CD4-positive, alpha-beta memory T cell (primary cell): ENCODE measurements around the gene COX11. TPM values are rescaled to one million over a fixed set of nuclear protein-coding genes. Genes with fewer than 3 reads are reported as not detected.

Experiments used
- CTCF ChIA-PET: fragments of 350-600 bp; sonication (Branson Sonifier 250); formaldehyde crosslinking; loops from one replicate; lab custom pipeline; 2021; ENCODE audit warnings: inconsistent platforms; ENCODE audit not compliant: partially characterized antibody; lab: Charles Lee
- POLR2A ChIA-PET: fragments of 350-600 bp; sonication (Branson Sonifier 250); formaldehyde crosslinking; loops from one replicate; lab custom pipeline; 2021; ENCODE audit not compliant: partially characterized antibody; lab: Charles Lee
- DNase-seq, 5 donors: peaks; one replicate each; pipeline versions ENCODE4 v3.0.0 to v3.0.0-alpha.2; 2020 to 2022; ENCODE audit warnings: mixed read lengths in 1 of 5
- H3K27ac ChIP-seq: one replicate; pipeline ENCODE4 v1.7.0; 2013; ENCODE audit warnings: low read depth, low read length
- H3K27me3 ChIP-seq: 2 replicates; pipeline ENCODE4 v1.7.0; 2013; ENCODE audit warnings: mild to moderate bottlenecking, low read length, moderate library complexity; ENCODE audit not compliant: insufficient read depth
- H3K36me3 ChIP-seq: 2 replicates; pipeline ENCODE4 v1.7.0; 2013; ENCODE audit warnings: mild to moderate bottlenecking, low read length, moderate library complexity; ENCODE audit not compliant: insufficient read depth
- H3K4me1 ChIP-seq: 2 replicates; pipeline ENCODE4 v1.7.0; 2013; ENCODE audit warnings: mild to moderate bottlenecking, low read length, moderate library complexity; ENCODE audit not compliant: insufficient read depth
- H3K4me3 ChIP-seq, 2 donors: one replicate each; pipeline ENCODE4 v1.7.0; 2013; ENCODE audit warnings: low read length in 2 of 2, mild to moderate bottlenecking in 1 of 2
- H3K9me3 ChIP-seq, 2 donors: one replicate each; pipeline ENCODE4 v1.7.0; 2013; ENCODE audit warnings: low read length in 2 of 2, control low read depth in 1 of 2; ENCODE audit not compliant: control insufficient read depth in 1 of 2
- H3K27ac Mint-ChIP-seq, 7 donors: one replicate each; pipeline ENCODE4 v1.8.0; 2020 to 2021; ENCODE audit warnings: mixed read lengths in 7 of 7, mild to moderate bottlenecking in 6 of 7, inconsistent platforms in 3 of 7, moderate library complexity in 3 of 7
- H3K27me3 Mint-ChIP-seq, 2 donors: one replicate each; pipeline ENCODE4 v1.8.0; 2020 to 2021; ENCODE audit warnings: mixed read lengths in 2 of 2
- H3K36me3 Mint-ChIP-seq, 2 donors: one replicate each; pipeline ENCODE4 v1.8.0; 2020 to 2021; ENCODE audit warnings: mixed read lengths in 2 of 2, inconsistent platforms in 1 of 2, mild to moderate bottlenecking in 1 of 2
- H3K4me1 Mint-ChIP-seq, 4 donors: one replicate each; pipeline ENCODE4 v1.8.0; 2020 to 2021; ENCODE audit warnings: mixed read lengths in 4 of 4, mild to moderate bottlenecking in 1 of 4
- H3K4me3 Mint-ChIP-seq, 8 donors: one replicate each; pipeline ENCODE4 v1.8.0; 2020 to 2021; ENCODE audit warnings: mixed read lengths in 8 of 8, mild to moderate bottlenecking in 7 of 8, moderate library complexity in 6 of 8, inconsistent platforms in 3 of 8
- H3K9me3 Mint-ChIP-seq, 8 donors: one replicate each; pipeline ENCODE4 v1.8.0; 2020 to 2021; ENCODE audit warnings: mixed read lengths in 8 of 8, mild to moderate bottlenecking in 5 of 8, inconsistent platforms in 3 of 8, moderate library complexity in 1 of 8
- intact Hi-C: fragments of 100-400 bp; cut with micrococcal nuclease; formaldehyde crosslinking; loops from one replicate; pipeline ENCODE4 v1.15.1; 2023
- polyA plus RNA-seq, 2 donors: library from polyadenylated mRNA; unstranded; fragments of 300-500 nt; fragmentation: Illumina TruSeq; gene quantifications; one replicate each; pipeline ENCODE4 v1.2.3, GENCODE V29; 2021
- total RNA-seq, 2 experiments: library from RNA; stranded (reverse); gene quantifications; one replicate each; pipeline ENCODE4 v1.2.3, GENCODE V29; 2021

COX11 gene
- total and polyA plus RNA-seq, 4 experiments from 2014 or later, result 58.0 to 86.0 (median 83.7) TPM

DNA sequence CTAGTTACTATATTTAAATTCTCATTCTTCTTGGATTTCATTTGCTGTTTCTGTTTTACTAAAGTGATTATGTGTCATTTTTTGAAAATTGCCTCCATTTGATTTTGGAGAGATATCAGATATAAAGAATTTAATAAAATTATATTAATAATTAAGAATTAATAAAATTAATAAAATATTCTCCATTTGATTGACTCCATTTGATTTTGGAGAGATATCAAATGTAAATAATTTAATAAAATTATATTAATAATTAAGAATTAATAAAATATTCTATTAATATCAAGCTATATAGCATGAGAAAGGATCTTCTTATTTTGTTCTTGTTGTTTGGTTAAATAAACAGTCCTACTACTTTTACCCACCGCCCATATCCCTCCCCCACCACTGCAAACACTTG is 23.1 kb upstream of the COX11 start:
- H3K4me3 Mint-ChIP-seq, result no peak overlapping the region
- DNase-seq, result no peak
- no peak overlapping the region for H3K27ac ChIP-seq
- H3K36me3 ChIP-seq, result no peaks in the 10 kb centered on the region
- H3K27ac Mint-ChIP-seq, result no peak overlapping the region
- CTCF ChIA-PET, result interaction anchor here (0.9 to 7.2 kb wide), 11 partner anchors 9 to 370 kb away, joined by 3 to 173 read pairs (median 31); no protein-coding TSS in a partner anchor
- H3K27me3 ChIP-seq, result no peaks in the 10 kb centered on the region
- H3K4me1 ChIP-seq, result no peaks in the 10 kb centered on the region
- no peaks in the 10 kb centered on the region for H3K27me3 Mint-ChIP-seq
- H3K9me3 Mint-ChIP-seq, result no peaks in the 10 kb centered on the region
- POLR2A ChIA-PET, result no interaction called here
- peaks cover 0 to 5% of the 10 kb centered on the region in 2 donors for H3K36me3 Mint-ChIP-seq
- H3K4me1 Mint-ChIP-seq, result no peaks in the 10 kb centered on the region
- no peak overlapping the region for H3K4me3 ChIP-seq
- no peaks in the 10 kb centered on the region for H3K9me3 ChIP-seq
- intact Hi-C loops, result no loop called here

DNA sequence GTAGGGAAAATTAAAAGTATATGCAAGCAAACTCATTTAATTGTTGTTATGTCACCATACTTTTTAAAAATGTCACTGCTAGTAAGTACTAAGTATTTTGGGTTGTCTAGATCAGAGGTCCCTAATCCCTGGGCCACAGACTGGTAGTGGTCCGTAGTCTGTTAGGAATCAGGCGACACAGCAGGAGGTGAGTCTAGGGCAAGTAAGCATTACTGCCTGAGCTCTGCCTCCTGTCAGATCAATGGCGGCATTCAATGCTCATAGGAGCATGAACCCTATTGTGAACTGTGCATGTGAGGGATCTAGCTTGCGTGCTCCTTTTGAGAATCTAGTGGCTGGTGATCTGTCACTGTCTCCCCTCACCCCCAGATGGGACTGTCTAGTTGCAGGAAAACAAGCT is 21.7 kb upstream of the COX11 start:
- no peaks in the 10 kb centered on the region for H3K27me3 ChIP-seq
- no peak overlapping the region for H3K27ac ChIP-seq
- intact Hi-C loops, result no loop called here
- ChIA-PET POLR2A (no interaction called here), CTCF (interaction anchor here (1.5 to 7.2 kb wide), 4 partner anchors 301 to 366 kb away, joined by 4 to 173 read pairs (median 45); no protein-coding TSS in a partner anchor)
- no peak for DNase-seq
- H3K4me3 ChIP-seq, result no peak overlapping the region
- H3K27me3 Mint-ChIP-seq, result no peaks in the 10 kb centered on the region
- H3K9me3 Mint-ChIP-seq, result no peaks in the 10 kb centered on the region
- peaks cover 0 to 2% of the 10 kb centered on the region in 2 donors for H3K36me3 Mint-ChIP-seq
- no peak overlapping the region for H3K4me3 Mint-ChIP-seq
- no peak overlapping the region for H3K27ac Mint-ChIP-seq
- H3K4me1 Mint-ChIP-seq, result no peaks in the 10 kb centered on the region
- H3K4me1 ChIP-seq, result no peaks in the 10 kb centered on the region
- H3K9me3 ChIP-seq, result no peaks in the 10 kb centered on the region
- no peaks in the 10 kb centered on the region for H3K36me3 ChIP-seq

DNA sequence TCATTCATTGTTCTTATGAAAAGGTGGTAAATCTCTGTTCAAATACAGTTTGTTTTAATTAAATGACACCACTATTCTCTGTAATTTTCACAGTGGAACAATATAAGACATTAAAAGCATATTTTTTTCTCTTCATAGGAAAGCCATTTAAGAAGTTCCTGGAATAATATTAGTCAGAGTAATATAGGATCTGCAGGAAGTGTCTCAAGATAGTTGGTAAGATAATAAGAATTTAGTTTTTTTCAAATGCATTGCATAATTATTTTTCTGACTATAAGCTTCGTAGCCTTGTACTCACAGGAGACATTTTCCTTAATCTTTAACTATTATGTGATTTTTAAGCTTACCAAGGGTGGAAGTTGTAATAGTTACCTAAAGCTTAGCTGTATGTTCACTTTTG is 17.0 kb upstream of the COX11 start:
- Histone ChIP-seq H3K27me3 (no peaks in the 10 kb centered on the region), H3K36me3 (no peaks in the 10 kb centered on the region), H3K4me3 (no peak overlapping the region), H3K9me3 (no peaks in the 10 kb centered on the region), H3K27ac (no peak overlapping the region), H3K4me1 (no peaks in the 10 kb centered on the region)
- ChIA-PET POLR2A (no interaction called here), CTCF (interaction anchor here (0.9 to 2.6 kb wide), 3 partner anchors 311 to 371 kb away, joined by 3 to 8 read pairs (median 8); no protein-coding TSS in a partner anchor)
- Mint-ChIP-seq H3K36me3 (peaks cover 0 to 2% of the 10 kb centered on the region in 2 donors), H3K4me1 (peaks cover 0 to 2% (median 0%) of the 10 kb centered on the region in 4 donors), H3K9me3 (peaks cover 0 to 10% (median 1%) of the 10 kb centered on the region in 8 donors), H3K4me3 (no peak overlapping the region), H3K27me3 (no peaks in the 10 kb centered on the region), H3K27ac (no peak overlapping the region)
- intact Hi-C loops, result no loop called here
- DNase-seq, result no peak

DNA sequence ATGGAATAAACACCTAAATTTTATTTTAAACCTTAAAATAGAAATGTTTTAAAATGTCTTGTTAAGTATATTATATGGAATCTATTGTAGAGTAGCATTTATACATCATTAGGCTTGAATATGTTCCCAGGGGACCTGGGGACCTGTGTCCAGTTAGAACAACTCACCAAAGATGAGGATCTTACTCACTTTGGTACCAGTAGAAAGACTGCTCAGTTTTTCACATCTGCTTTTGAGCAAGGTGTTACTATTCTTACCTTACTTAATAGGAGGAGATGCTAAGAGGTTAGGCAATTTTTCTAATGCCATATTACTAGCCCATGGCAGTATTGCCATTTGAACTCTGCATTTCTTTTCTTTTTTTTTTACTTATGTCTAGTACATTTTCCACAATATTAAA is 14.8 kb upstream of the COX11 start:
- H3K9me3 ChIP-seq, result no peaks in the 10 kb centered on the region
- POLR2A ChIA-PET, result no interaction called here
- CTCF ChIA-PET, result no interaction called here
- no peaks in the 10 kb centered on the region for H3K27me3 ChIP-seq
- intact Hi-C loops, result no loop called here
- H3K4me1 ChIP-seq, result no peaks in the 10 kb centered on the region
- DNase-seq, result no peak
- no peak overlapping the region for H3K27ac ChIP-seq
- Mint-ChIP-seq H3K36me3 (peaks cover 2 to 5% of the 10 kb centered on the region in 2 donors), H3K4me3 (no peak overlapping the region), H3K4me1 (peaks cover 0 to 2% (median 0%) of the 10 kb centered on the region in 4 donors), H3K9me3 (peaks cover 0 to 10% (median 3%) of the 10 kb centered on the region in 8 donors), H3K27me3 (no peaks in the 10 kb centered on the region), H3K27ac (no peak overlapping the region)
- no peaks in the 10 kb centered on the region for H3K36me3 ChIP-seq
- H3K4me3 ChIP-seq, result no peak overlapping the region

DNA sequence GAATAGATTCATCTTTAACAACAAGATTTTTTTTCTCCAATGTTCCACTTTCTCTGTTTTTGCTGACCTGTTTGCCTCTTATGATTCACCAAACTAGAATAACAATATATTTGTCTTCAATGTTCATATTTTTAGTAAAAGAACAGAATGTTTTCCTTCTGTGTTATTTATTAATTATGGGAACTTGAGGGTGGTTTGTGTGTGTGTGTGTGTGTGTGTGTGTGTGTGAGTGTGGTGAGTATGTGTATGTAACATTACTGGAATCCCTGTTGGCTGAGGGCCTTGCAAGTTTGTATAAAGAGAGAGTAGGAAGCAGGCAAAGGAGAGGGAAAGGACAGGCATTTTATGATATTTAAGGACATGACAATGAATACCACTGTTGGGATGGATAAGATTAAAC is 13.9 kb upstream of the COX11 start:
- intact Hi-C loops, result no loop called here
- H3K4me3 ChIP-seq, result no peak overlapping the region
- Mint-ChIP-seq H3K27ac (no peak overlapping the region), H3K4me1 (peaks cover 0 to 3% (median 0%) of the 10 kb centered on the region in 4 donors), H3K27me3 (no peaks in the 10 kb centered on the region), H3K9me3 (peaks cover 0 to 10% (median 3%) of the 10 kb centered on the region in 8 donors), H3K4me3 (no peak overlapping the region), H3K36me3 (peaks cover 2 to 5% of the 10 kb centered on the region in 2 donors)
- DNase-seq, result no peak
- H3K4me1 ChIP-seq, result no peaks in the 10 kb centered on the region
- CTCF ChIA-PET, result no interaction called here
- POLR2A ChIA-PET, result no interaction called here
- H3K9me3 ChIP-seq, result no peaks in the 10 kb centered on the region
- H3K27ac ChIP-seq, result no peak overlapping the region
- no peaks in the 10 kb centered on the region for H3K27me3 ChIP-seq
- no peaks in the 10 kb centered on the region for H3K36me3 ChIP-seq

DNA sequence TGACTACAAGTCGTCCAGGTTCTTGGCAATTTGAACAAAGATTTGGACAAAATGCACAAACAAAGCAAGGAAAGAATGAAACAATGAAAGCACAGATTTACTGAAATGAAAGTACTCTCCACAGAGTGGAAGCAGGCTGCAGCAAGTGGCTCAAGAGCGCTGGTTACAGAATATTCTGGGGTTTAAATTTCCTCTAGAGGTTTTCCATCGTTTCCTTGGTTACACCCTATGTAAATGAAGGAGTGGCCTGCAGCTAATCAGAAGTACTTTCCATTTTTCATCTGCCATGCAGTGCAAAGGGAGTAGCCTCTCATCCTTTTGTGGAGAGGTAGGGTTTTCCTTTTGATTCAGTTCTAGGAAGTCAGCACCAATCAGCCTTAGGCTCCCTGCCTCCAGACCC is 11.9 kb upstream of the COX11 start:
- peaks cover 0 to 6% (median 2%) of the 10 kb centered on the region in 4 donors for H3K4me1 Mint-ChIP-seq
- intact Hi-C loops, result no loop called here

DNA sequence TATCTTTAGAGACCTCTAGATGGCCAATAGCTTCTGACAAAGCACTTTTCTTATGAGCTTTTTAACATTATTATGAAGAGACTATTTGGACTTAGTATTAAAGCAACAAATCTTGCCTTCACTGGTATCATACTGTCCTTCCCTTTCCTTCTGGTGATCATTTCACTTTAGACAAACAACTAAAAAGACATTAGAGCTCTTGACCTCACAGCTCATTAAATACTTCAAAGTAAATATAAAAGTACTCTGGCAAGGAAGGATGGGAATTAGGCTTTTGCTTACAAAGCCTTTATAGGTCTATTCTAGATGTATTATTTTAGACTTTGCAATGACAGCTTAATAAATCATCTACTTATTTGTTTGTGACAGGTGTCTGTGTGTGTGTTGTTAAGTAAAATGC is 11.2 kb upstream of the COX11 start:
- intact Hi-C loops, result no loop called here
- CTCF ChIA-PET, result interaction anchor here (1.3 kb wide), 1 partner anchor 378 kb away, joined by 3 read pairs; no protein-coding TSS in a partner anchor
- Mint-ChIP-seq H3K27me3 (no peaks in the 10 kb centered on the region), H3K27ac (no peak overlapping the region), H3K4me3 (no peak overlapping the region), H3K4me1 (peaks cover 0 to 5% (median 2%) of the 10 kb centered on the region in 4 donors), H3K36me3 (peaks cover 0 to 5% of the 10 kb centered on the region in 2 donors), H3K9me3 (peaks cover 0 to 10% (median 3%) of the 10 kb centered on the region in 8 donors)
- Histone ChIP-seq H3K36me3 (no peaks in the 10 kb centered on the region), H3K4me3 (no peak overlapping the region), H3K27ac (no peak overlapping the region), H3K27me3 (no peaks in the 10 kb centered on the region), H3K9me3 (no peaks in the 10 kb centered on the region), H3K4me1 (no peaks in the 10 kb centered on the region)
- DNase-seq, result no peak
- POLR2A ChIA-PET, result no interaction called here

More for the DNA sequence above, 11.9 kb upstream of the COX11 start:
- Mint-ChIP-seq H3K27me3 (no peaks in the 10 kb centered on the region), H3K9me3 (peaks cover 0 to 10% (median 3%) of the 10 kb centered on the region in 8 donors), H3K36me3 (peaks cover 0 to 5% of the 10 kb centered on the region in 2 donors), H3K27ac (no peak overlapping the region), H3K4me3 (no peak overlapping the region)
- Histone ChIP-seq H3K4me1 (no peaks in the 10 kb centered on the region), H3K36me3 (no peaks in the 10 kb centered on the region), H3K27me3 (no peaks in the 10 kb centered on the region), H3K9me3 (no peaks in the 10 kb centered on the region), H3K4me3 (no peak overlapping the region), H3K27ac (no peak overlapping the region)
- CTCF ChIA-PET, result interaction anchor here (1.3 kb wide), 1 partner anchor 377 kb away, joined by 3 read pairs; no protein-coding TSS in a partner anchor
- no peak for DNase-seq
- POLR2A ChIA-PET, result no interaction called here
